HepG2 (cell line): Measurements from ENCODE around the gene CTNND1. TPM values are rescaled to one million over a fixed set of nuclear protein-coding genes. Genes with fewer than 3 reads are reported as not detected.
A peak's percentile ranks its signal among the peaks of the same experiment; 100 is the strongest.

Experiments used
- ATAD3A ChIP-seq: sonication (generic); formaldehyde crosslinking; IDR thresholded peaks from 2 replicates; pipeline ENCODE4 v1.4.0; 2020; ENCODE audit warnings: missing genetic modification reagents
- ATF6 ChIP-seq: sonication (generic); formaldehyde crosslinking; conservative IDR thresholded peaks from 2 replicates; pipeline ENCODE4 v1.4.0; 2020; ENCODE audit warnings: missing genetic modification reagents
- EEA1 ChIP-seq: sonication (generic); formaldehyde crosslinking; IDR thresholded peaks from 2 replicates; pipeline ENCODE4 v1.5.1; 2020; ENCODE audit warnings: mild to moderate bottlenecking, missing genetic modification reagents, borderline replicate concordance
- GABPB1 ChIP-seq: IDR thresholded peaks from 2 replicates; pipeline ENCODE4 v1.6.1; 2016; ENCODE audit warnings: mild to moderate bottlenecking, missing genetic modification reagents, moderate library complexity, missing compliant biosample characterization
- KMT2B ChIP-seq: IDR thresholded peaks from 2 replicates; pipeline ENCODE4 v1.6.1; 2016; ENCODE audit warnings: missing genetic modification reagents, missing compliant biosample characterization
- MYC ChIP-seq: sonication (generic); formaldehyde crosslinking; IDR thresholded peaks from 2 replicates; pipeline ENCODE4 v1.9.0; 2021; ENCODE audit warnings: missing genetic modification reagents, borderline replicate concordance
- NAIF1 ChIP-seq: sonication (generic); formaldehyde crosslinking; IDR thresholded peaks from 2 replicates; pipeline ENCODE4 v1.5.0; 2020; ENCODE audit warnings: mild to moderate bottlenecking, missing genetic modification reagents, borderline replicate concordance
- NFKB2 ChIP-seq: sonication (generic); formaldehyde crosslinking; IDR thresholded peaks from 2 replicates; pipeline ENCODE4 v1.4.0; 2020; ENCODE audit warnings: missing genetic modification reagents, borderline replicate concordance
- NR1H2 ChIP-seq: sonication (generic); formaldehyde crosslinking; IDR thresholded peaks from 2 replicates; pipeline ENCODE4 v1.8.1; 2022; ENCODE audit warnings: low read depth, missing genetic modification reagents, borderline replicate concordance
- PRMT3 ChIP-seq: sonication (generic); formaldehyde crosslinking; IDR thresholded peaks from 2 replicates; pipeline ENCODE4 v1.8.1; 2022; ENCODE audit warnings: low read depth, mild to moderate bottlenecking, moderate library complexity, missing genetic modification reagents, borderline replicate concordance
- STAG1 ChIP-seq: sonication (generic); formaldehyde crosslinking; IDR thresholded peaks from 2 replicates; pipeline ENCODE4 v1.4.0; 2020; ENCODE audit warnings: missing genetic modification reagents
- STAT5B ChIP-seq: sonication (generic); formaldehyde crosslinking; IDR thresholded peaks from 2 replicates; pipeline ENCODE4 v1.4.0; 2020; ENCODE audit warnings: missing genetic modification reagents
- SUZ12 ChIP-seq: fragments of 150-350 bp; IDR thresholded peaks from 2 replicates; pipeline ENCODE4 v1.6.1; 2014; ENCODE audit warnings: low read depth, low read length
- TAF15 ChIP-seq: fragments of 200-400 bp; formaldehyde crosslinking; IDR thresholded peaks from one replicate; pipeline ENCODE4 v1.6.1; 2018; ENCODE audit warnings: mild to moderate bottlenecking, low read depth, low read length; ENCODE audit not compliant: poor library complexity, severe bottlenecking
- TFAP4 ChIP-seq: sonication (generic); IDR thresholded peaks from 2 replicates; pipeline ENCODE4 v1.6.1; 2016; ENCODE audit warnings: low read depth, borderline replicate concordance
- ZC3H13 ChIP-seq: sonication (generic); formaldehyde crosslinking; IDR thresholded peaks from 2 replicates; pipeline ENCODE4 v1.8.1; 2023; ENCODE audit warnings: mild to moderate bottlenecking, missing genetic modification reagents, moderate library complexity
- ZNF281 ChIP-seq: sonication (generic); formaldehyde crosslinking; IDR thresholded peaks from 2 replicates; pipeline ENCODE4 v1.4.0; 2020; ENCODE audit warnings: missing genetic modification reagents, borderline replicate concordance
- ZNF44 ChIP-seq: sonication (generic); formaldehyde crosslinking; IDR thresholded peaks from 2 replicates; pipeline ENCODE4 v1.5.1; 2020; ENCODE audit warnings: mild to moderate bottlenecking, missing genetic modification reagents
- ZNF558 ChIP-seq: sonication (generic); formaldehyde crosslinking; IDR thresholded peaks from 2 replicates; pipeline ENCODE4 v1.9.0; 2022; ENCODE audit warnings: mild to moderate bottlenecking, missing genetic modification reagents, borderline replicate concordance
- ZNF670 ChIP-seq: sonication (generic); formaldehyde crosslinking; IDR thresholded peaks from 2 replicates; pipeline ENCODE4 v1.8.0; 2022; ENCODE audit warnings: mild to moderate bottlenecking, missing genetic modification reagents, borderline replicate concordance
- ZNF7 ChIP-seq: IDR thresholded peaks from 2 replicates; pipeline ENCODE4 v1.6.1; 2016; ENCODE audit warnings: missing biosample characterization, missing genetic modification reagents
- ZNF703 ChIP-seq: sonication (generic); formaldehyde crosslinking; IDR thresholded peaks from 2 replicates; pipeline ENCODE4 v1.5.1; 2020; ENCODE audit warnings: missing genetic modification reagents, mild to moderate bottlenecking, moderate library complexity, borderline replicate concordance
- ZNF749 ChIP-seq: sonication (generic); formaldehyde crosslinking; IDR thresholded peaks from 2 replicates; pipeline ENCODE4 v1.8.0; 2022; ENCODE audit warnings: mild to moderate bottlenecking, missing genetic modification reagents, moderate library complexity, borderline replicate concordance
- ZNF83 ChIP-seq: sonication (generic); formaldehyde crosslinking; IDR thresholded peaks from 2 replicates; pipeline ENCODE4 v1.4.0; 2020; ENCODE audit warnings: missing genetic modification reagents, mild to moderate bottlenecking, borderline replicate concordance
- ZNF841 ChIP-seq: sonication (generic); formaldehyde crosslinking; IDR thresholded peaks from 2 replicates; pipeline ENCODE4 v1.8.1; 2023; ENCODE audit warnings: missing genetic modification reagents, borderline replicate concordance
- polyA plus RNA-seq, 8 experiments: library from polyadenylated mRNA; depleted of rRNA in 3 of 8; stranded (reverse) in 7 of 8; unstranded in 1 of 8; fragments of >200 nt; fragmentation: Illumina TruSeq in 4 of 8; extraction: Trizol in 4 of 8; gene quantifications; 2 replicates each; pipeline versions ENCODE4 v1.2.1 to v1.2.3, GENCODE V29; 2011 to 2016; ENCODE audit warnings: low read depth in 4 of 8, missing spikeins in 1 of 8, mixed read lengths in 1 of 8; ENCODE audit not compliant: insufficient read depth in 1 of 8
- total RNA-seq, 5 experiments: library from RNA; depleted of rRNA; stranded (reverse); fragments of >200 nt; fragmentation: Illumina TruSeq; extraction: Trizol; gene quantifications; 2 replicates each; pipeline ENCODE4 v1.2.3, GENCODE V29; 2016; ENCODE audit warnings: low read depth in 1 of 5

CTNND1 gene
- total and polyA plus RNA-seq, 2 of the 13 experiments (the other 11 are each of a cell fraction or from before 2014, with no cell fraction given), result 117 to 128 TPM

GRCh38 chr11:57712256-57713150 lies 49.1 kb upstream of the CTNND1 start, which contains the start of gene TMX2 (continued):
- TF ChIP-seq KMT2B (peak; percentile 79; the same call in 1 of the 2 replicates), STAT5B (CRISPR knock-in tag) (no peak), GABPB1 (peak; percentile 94), EEA1 (CRISPR knock-in tag) (no peak), NR1H2 (CRISPR knock-in tag) (no peak), ZNF749 (CRISPR knock-in tag) (no peak), ATF6 (CRISPR knock-in tag) (no peak), TAF15 (no peak), SUZ12 (no peak), STAG1 (CRISPR knock-in tag) (no peak), ZNF7 (CRISPR knock-in tag) (no peak), ZC3H13 (CRISPR knock-in tag) (no peak), NFKB2 (CRISPR knock-in tag) (peak; percentile 31; the same call in 1 of the 2 replicates), PRMT3 (no peak), ATAD3A (no peak), NAIF1 (peak; percentile 71; the same call in 1 of the 2 replicates), TFAP4 (no peak), ZNF558 (CRISPR knock-in tag) (no peak), ZNF281 (CRISPR knock-in tag) (no peak), ZNF841 (no peak), ZNF670 (CRISPR knock-in tag) (no peak), ZNF44 (CRISPR knock-in tag) (peak; percentile 85), MYC (peak; percentile 91), ZNF83 (0 out of 2 replicates have a peak, but pooled peaks have one; percentile 55), ZNF703 (CRISPR knock-in tag) (no peak)
